Lower leg skin (tissue), 4 donors: ENCODE results near the gene CCDC142. TPM values are rescaled to one million over a fixed set of nuclear protein-coding genes. Genes with fewer than 3 reads are reported as not detected.
A peak's percentile ranks its signal among the peaks of the same experiment; 100 is the strongest.
"Not testable (repeated sequence)": the region's sequence is repeated elsewhere in the genome, so short reads cannot be mapped to it uniquely, and the experiment has no call there.

ENCODE experiments used
- DNase-seq, 2 donors: peaks; one replicate each; pipeline ENCODE4 v3.0.0-alpha.2; 2019; ENCODE audit warnings: low spot score in 2 of 2
- H3K4me3 ChIP-seq: fragments of 200-600 bp; sonication (generic); 2 replicates; pipeline ENCODE4 v1.5.1; 2017; ENCODE audit warnings: mild to moderate bottlenecking, low read depth; ENCODE audit not compliant: poor library complexity, severe bottlenecking
- CTCF ChIP-seq, 3 donors: fragments of 450-650 bp; IDR thresholded peaks; one replicate each; pipeline ENCODE4 v1.5.1; 2016; ENCODE audit warnings: antibody characterized with exemption in 3 of 3, mild to moderate bottlenecking in 3 of 3, moderate library complexity in 2 of 3
- POLR2A ChIP-seq, 2 donors: fragments of 450-650 bp; IDR thresholded peaks; one replicate each; pipeline ENCODE4 v1.6.1; 2016 to 2017; ENCODE audit warnings: antibody characterized with exemption in 2 of 2, mild to moderate bottlenecking in 1 of 2, moderate library complexity in 1 of 2
- WGBS, 2 donors: methylation state at CpG; one replicate each; pipeline ENCODE4 v1.1.5; 2018; 5-methylcytosine and 5-hydroxymethylcytosine counted together
- intact Hi-C: fragments of 100-400 bp; cut with DNase I; formaldehyde crosslinking; loops from one replicate; pipeline ENCODE4 v1.15.0; 2023; ENCODE audit warnings: low total_unique reads
- total RNA-seq, 4 donors: library from RNA; depleted of rRNA; stranded (reverse); fragments of >200 nt; gene quantifications; one replicate each; pipeline ENCODE4 v1.1.0, GENCODE V29; 2016

Gene CCDC142
- total RNA-seq, 4 donors from 2014 or later: 11.7 to 16.1 (median 13.4) TPM

DNA sequence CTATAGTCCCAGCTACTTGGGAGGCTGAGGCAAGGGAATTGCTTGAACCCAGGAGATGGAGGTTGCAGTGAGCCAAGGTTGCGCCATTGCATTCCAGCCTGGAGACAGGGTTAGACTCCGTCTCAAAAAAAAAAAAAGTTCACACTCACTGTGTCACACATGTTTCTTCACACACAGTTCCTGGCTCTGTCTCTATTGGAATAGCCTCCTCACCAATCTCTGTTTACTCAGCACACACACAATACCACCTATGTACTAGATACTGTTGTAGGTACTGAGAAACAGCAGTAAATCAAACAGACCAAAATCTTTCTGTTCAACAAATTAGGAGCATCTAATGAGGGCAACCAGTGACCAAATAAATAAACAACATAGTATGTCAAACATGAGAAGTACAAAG lies 3.3 kb upstream of the CCDC142 start:
- intact Hi-C loops: no loop called here
- WGBS, 2 donors: 88% methylated on average over 2 of the region's 2 CpGs
- DNase-seq: no peak

DNA sequence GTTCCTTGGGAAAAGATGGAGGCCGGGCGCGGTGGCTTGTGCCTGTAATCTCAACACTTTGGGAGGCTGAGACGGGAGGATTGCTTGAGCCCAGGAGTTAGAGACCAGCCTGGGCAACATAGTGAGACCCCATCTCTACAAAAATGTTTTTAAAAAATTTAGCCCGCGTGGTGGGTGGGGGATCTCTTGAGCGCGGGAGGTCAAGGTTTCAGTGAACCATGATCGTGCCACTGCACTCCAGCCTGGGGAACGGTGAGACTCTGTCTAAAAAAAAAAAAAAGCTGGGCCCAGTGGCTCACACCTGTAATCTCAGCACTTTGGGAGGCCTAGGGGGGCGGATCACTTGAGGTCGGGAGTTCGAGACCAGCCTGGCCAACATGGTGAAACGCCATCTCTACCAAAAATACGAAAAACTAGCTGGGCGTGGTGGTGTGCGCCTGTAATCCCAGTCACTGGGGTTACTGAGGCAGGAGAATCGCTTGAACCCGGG lies 922 bp upstream of the CCDC142 start:
- DNase-seq: not testable (repeated sequence)
- 81 to 82% methylated on average over 19 of the region's 19 CpGs for WGBS, 2 donors
- H3K4me3 ChIP-seq: peak overlapping the region; percentile 82
- intact Hi-C loops: loop anchor here (5.0 kb wide), 1 partner anchor 104 kb away; no protein-coding TSS in a partner anchor

More for the DNA sequence above, 3.3 kb upstream of the CCDC142 start:
- TF ChIP-seq CTCF (IDR thresholded peaks at IDR 0.05): no peak
- no peak for TF ChIP-seq POLR2A (IDR thresholded peaks at IDR 0.05)
- no peak overlapping the region for H3K4me3 ChIP-seq

- H3K4me3 ChIP-seq: peak overlapping the region; percentile 82
- peak in 1 of 2 donors; percentile 92 for DNase-seq
- WGBS, 2 donors: 0 to 3% methylated on average over 29 to 62 of the region's 80 CpGs
- intact Hi-C loops: loop anchor here (5.0 kb wide), 1 partner anchor 105 kb away; no protein-coding TSS in a partner anchor
- TF ChIP-seq POLR2A (IDR thresholded peaks at IDR 0.05) (no peak), CTCF (IDR thresholded peaks at IDR 0.05) (no peak)
These were observed 617 bp downstream of the CCDC142 start for GRCh38 chr2:74481961-74482800.

- intact Hi-C loops: loop anchor here (5.0 kb wide), 1 partner anchor 106 kb away; no protein-coding TSS in a partner anchor
- TF ChIP-seq CTCF (IDR thresholded peaks at IDR 0.05): no peak
- TF ChIP-seq POLR2A (IDR thresholded peaks at IDR 0.05): no peak
- WGBS, 2 donors: 46 to 54% methylated on average over 3 of the region's 3 CpGs
- H3K4me3 ChIP-seq: peak overlapping the region; percentile 82
- DNase-seq: no peak
These were observed 1.4 kb downstream of the CCDC142 start for GRCh38 chr2:74481431-74481830.

DNA sequence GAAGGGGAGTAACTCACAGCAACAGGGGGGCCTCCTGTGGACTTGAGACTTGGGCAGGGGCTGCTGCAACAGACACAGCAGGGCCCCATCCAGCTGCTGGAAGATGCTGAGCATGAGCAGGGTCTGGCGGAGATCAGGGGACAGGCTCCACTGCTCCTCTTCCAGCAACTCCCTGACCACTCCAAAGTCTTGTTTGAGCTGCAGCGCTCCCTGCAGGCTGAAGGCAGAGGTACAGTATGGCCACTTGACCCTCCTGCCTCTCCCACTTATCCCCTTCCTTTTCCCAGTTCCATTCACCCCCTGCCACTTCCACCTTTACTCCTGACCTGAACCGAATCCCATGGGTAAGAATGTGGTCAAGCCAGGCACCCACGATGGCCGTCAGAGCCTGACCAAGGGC lies 7.9 kb downstream of the CCDC142 start:
- 90 to 93% methylated on average over 5 of the region's 5 CpGs for WGBS, 2 donors
- TF ChIP-seq POLR2A (IDR thresholded peaks at IDR 0.05): no peak
- TF ChIP-seq CTCF (IDR thresholded peaks at IDR 0.05): no peak
- intact Hi-C loops: no loop called here

GRCh38 chr2:74474481-74474880 lies 8.3 kb downstream of the CCDC142 start:
- WGBS, 2 donors: 87 to 90% methylated on average over 6 of the region's 6 CpGs
- intact Hi-C loops: no loop called here
- no peak overlapping the region for H3K4me3 ChIP-seq

More for the DNA sequence above, 7.9 kb downstream of the CCDC142 start:
- no peak for DNase-seq
- no peak overlapping the region for H3K4me3 ChIP-seq

More at GRCh38 chr2:74474481-74474880, 8.3 kb downstream of the CCDC142 start:
- DNase-seq: no peak
- TF ChIP-seq POLR2A (IDR thresholded peaks at IDR 0.05) (no peak), CTCF (IDR thresholded peaks at IDR 0.05) (no peak)
